Neural cell (in vitro differentiated cells): ENCODE measurements around the gene RPS5. TPM values are rescaled to one million over a fixed set of nuclear protein-coding genes. Genes with fewer than 3 reads are reported as not detected.

ENCODE experiments used
- H2AFZ ChIP-seq: fragments of 200-600, 300-800 bp; sonication (generic), shearing (Covaris generic); 2 replicates; pipeline ENCODE4 v1.6.0; 2014; ENCODE audit warnings: low read depth, mild to moderate bottlenecking, antibody characterized with exemption, low read length, moderate library complexity
- H3F3A ChIP-seq: fragments of 200-600 bp; shearing (Covaris generic); 2 replicates; pipeline ENCODE4 v1.6.1; 2016; ENCODE audit warnings: mild to moderate bottlenecking, moderate library complexity, mixed read lengths, antibody characterized with exemption, low read length; ENCODE audit not compliant: insufficient read depth, poor library complexity, severe bottlenecking
- H3K27ac ChIP-seq: fragments of 200-600, 300-800 bp; sonication (generic), shearing (Covaris generic); 2 replicates; pipeline ENCODE4 v1.5.1; 2014; ENCODE audit warnings: mild to moderate bottlenecking, low read length, moderate library complexity
- H3K27me3 ChIP-seq: fragments of 300-800, 200-600 bp; sonication (generic), shearing (Covaris generic); 2 replicates; pipeline ENCODE4 v1.6.0; 2014; ENCODE audit warnings: mild to moderate bottlenecking, low read depth, low read length, moderate library complexity; ENCODE audit not compliant: insufficient read depth
- H3K36me3 ChIP-seq: fragments of 300-800, 200-600 bp; sonication (generic), shearing (Covaris generic); 2 replicates; pipeline ENCODE4 v1.5.1; 2014; ENCODE audit warnings: mild to moderate bottlenecking, antibody characterized with exemption, low read length, moderate library complexity; ENCODE audit not compliant: insufficient read depth
- H3K4me2 ChIP-seq: fragments of 300-800, 200-600 bp; sonication (generic), shearing (Covaris generic); 2 replicates; pipeline ENCODE4 v1.6.0; 2014; ENCODE audit warnings: mild to moderate bottlenecking, low read length
- H3K4me3 ChIP-seq: fragments of 300-800, 200-600 bp; sonication (generic), shearing (Covaris generic); 2 replicates; pipeline ENCODE4 v1.5.1; 2014; ENCODE audit warnings: mild to moderate bottlenecking, low read length, moderate library complexity
- H3K79me2 ChIP-seq: fragments of 200-600 bp; shearing (Covaris generic); replicated peaks from 2 replicates; pipeline ENCODE4 v1.6.0; 2014; ENCODE audit warnings: mild to moderate bottlenecking, low read length, moderate library complexity; ENCODE audit not compliant: insufficient read depth
- H3K9ac ChIP-seq: fragments of 300-800, 200-600 bp; sonication (generic), shearing (Covaris generic); 2 replicates; pipeline ENCODE4 v1.6.1; 2016; ENCODE audit warnings: mild to moderate bottlenecking, low read length, mixed read lengths
- H3K9me2 ChIP-seq: fragments of 200-600 bp; shearing (Covaris generic); 2 replicates; pipeline ENCODE4 v1.6.1; 2016; ENCODE audit warnings: mild to moderate bottlenecking, low read length, mixed read lengths; ENCODE audit not compliant: insufficient read depth
- H3K9me3 ChIP-seq: fragments of 200-600, 300-800 bp; sonication (generic), shearing (Covaris generic); 2 replicates; pipeline ENCODE4 v1.6.1; 2016; ENCODE audit warnings: mild to moderate bottlenecking, mixed run types, low read length, moderate library complexity, mixed read lengths
- H4K20me1 ChIP-seq: fragments of 200-600 bp; shearing (Covaris generic); 2 replicates; pipeline ENCODE4 v1.6.1; 2016; ENCODE audit warnings: mild to moderate bottlenecking, mixed run types; ENCODE audit not compliant: insufficient read depth
- EP300 ChIP-seq: fragments of 450-650 bp; conservative IDR thresholded peaks from 2 replicates; pipeline ENCODE4 v1.6.1; 2014; ENCODE audit warnings: antibody characterized with exemption, mild to moderate bottlenecking, moderate library complexity; ENCODE audit not compliant: poor library complexity, severe bottlenecking
- EZH2 ChIP-seq: fragments of 200-600, 300-800 bp; shearing (Covaris generic), sonication (generic); IDR thresholded peaks from 2 replicates; pipeline ENCODE4 v1.6.1; 2014; ENCODE audit warnings: antibody characterized with exemption, low read length, borderline replicate concordance, mild to moderate bottlenecking; ENCODE audit not compliant: insufficient read depth, poor library complexity, severe bottlenecking
- MXI1 ChIP-seq: fragments of 450-650 bp; conservative IDR thresholded peaks from 2 replicates; pipeline ENCODE4 v1.6.1; 2014; ENCODE audit warnings: antibody characterized with exemption, mild to moderate bottlenecking; ENCODE audit not compliant: poor library complexity, severe bottlenecking
- POLR2AphosphoS5 ChIP-seq: IDR thresholded peaks from 2 replicates; pipeline ENCODE4 v1.6.1; 2012
- RAD21 ChIP-seq: fragments of 450-650 bp; conservative IDR thresholded peaks from 2 replicates; pipeline ENCODE4 v1.6.1; 2014; ENCODE audit warnings: antibody characterized with exemption, mild to moderate bottlenecking, moderate library complexity
- SMC3 ChIP-seq: fragments of 450-650 bp; conservative IDR thresholded peaks from 2 replicates; pipeline ENCODE4 v1.6.1; 2014; ENCODE audit warnings: antibody characterized with exemption, mild to moderate bottlenecking, moderate library complexity; ENCODE audit not compliant: poor library complexity
- TAF1 ChIP-seq: IDR thresholded peaks from 2 replicates; pipeline ENCODE4 v1.6.1; 2012; ENCODE audit warnings: low read depth
- polyA plus RNA-seq: library from polyadenylated mRNA; depleted of rRNA; stranded (reverse); fragments of >200 nt; gene quantifications from 2 replicates; pipeline ENCODE4 v1.2.3, GENCODE V29; 2014
- TF ChIP-seq, protein P1 (sequence below): IDR thresholded peaks from 2 replicates; pipeline ENCODE4 v1.6.1; 2012; ENCODE audit warnings: borderline replicate concordance
- TF ChIP-seq, protein P2 (sequence below): fragments of 450-650 bp; IDR thresholded peaks from 2 replicates; pipeline ENCODE4 v1.5.1; 2014; ENCODE audit warnings: antibody characterized with exemption, mild to moderate bottlenecking, moderate library complexity; ENCODE audit not compliant: poor library complexity, severe bottlenecking

Gene RPS5
- polyA plus RNA-seq, 1 donor from 2014 or later: 1,514 TPM

DNA sequence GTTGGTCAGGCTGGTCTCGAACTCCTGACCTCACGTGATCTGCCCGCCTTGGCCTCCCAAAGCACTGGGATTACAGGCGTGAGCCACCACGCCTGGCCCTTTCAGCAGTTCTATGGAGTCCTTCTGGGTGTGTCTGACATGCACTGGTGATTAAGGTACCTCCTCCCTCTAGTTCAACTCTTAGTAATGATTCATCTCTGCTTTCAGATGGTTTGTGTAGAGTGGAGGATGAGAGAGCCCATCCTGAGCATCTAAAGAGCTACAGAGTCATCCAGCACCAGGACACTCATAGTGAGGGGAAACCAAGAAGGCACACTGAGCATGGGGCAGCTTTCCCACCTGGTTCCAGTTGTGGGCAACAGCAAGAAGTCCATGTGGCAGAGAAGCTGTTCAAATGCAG is 29.5 kb downstream of the RPS5 start:
- Histone ChIP-seq H3K79me2 (no peaks in the 10 kb centered on the region), H3K27me3 (no peaks in the 10 kb centered on the region), H3K27ac (no peak overlapping the region), H3K4me3 (no peak overlapping the region), H3K9me3 (no peaks in the 10 kb centered on the region), H2AFZ (no peak overlapping the region), H3K4me2 (no peak overlapping the region), H3K9me2 (no peaks in the 10 kb centered on the region), H3K9ac (no peak overlapping the region), H3K36me3 (peaks cover 4% of the 10 kb centered on the region), H4K20me1 (no peaks in the 10 kb centered on the region), H3F3A (no peaks in the 10 kb centered on the region)
- TF ChIP-seq, protein P1, sequence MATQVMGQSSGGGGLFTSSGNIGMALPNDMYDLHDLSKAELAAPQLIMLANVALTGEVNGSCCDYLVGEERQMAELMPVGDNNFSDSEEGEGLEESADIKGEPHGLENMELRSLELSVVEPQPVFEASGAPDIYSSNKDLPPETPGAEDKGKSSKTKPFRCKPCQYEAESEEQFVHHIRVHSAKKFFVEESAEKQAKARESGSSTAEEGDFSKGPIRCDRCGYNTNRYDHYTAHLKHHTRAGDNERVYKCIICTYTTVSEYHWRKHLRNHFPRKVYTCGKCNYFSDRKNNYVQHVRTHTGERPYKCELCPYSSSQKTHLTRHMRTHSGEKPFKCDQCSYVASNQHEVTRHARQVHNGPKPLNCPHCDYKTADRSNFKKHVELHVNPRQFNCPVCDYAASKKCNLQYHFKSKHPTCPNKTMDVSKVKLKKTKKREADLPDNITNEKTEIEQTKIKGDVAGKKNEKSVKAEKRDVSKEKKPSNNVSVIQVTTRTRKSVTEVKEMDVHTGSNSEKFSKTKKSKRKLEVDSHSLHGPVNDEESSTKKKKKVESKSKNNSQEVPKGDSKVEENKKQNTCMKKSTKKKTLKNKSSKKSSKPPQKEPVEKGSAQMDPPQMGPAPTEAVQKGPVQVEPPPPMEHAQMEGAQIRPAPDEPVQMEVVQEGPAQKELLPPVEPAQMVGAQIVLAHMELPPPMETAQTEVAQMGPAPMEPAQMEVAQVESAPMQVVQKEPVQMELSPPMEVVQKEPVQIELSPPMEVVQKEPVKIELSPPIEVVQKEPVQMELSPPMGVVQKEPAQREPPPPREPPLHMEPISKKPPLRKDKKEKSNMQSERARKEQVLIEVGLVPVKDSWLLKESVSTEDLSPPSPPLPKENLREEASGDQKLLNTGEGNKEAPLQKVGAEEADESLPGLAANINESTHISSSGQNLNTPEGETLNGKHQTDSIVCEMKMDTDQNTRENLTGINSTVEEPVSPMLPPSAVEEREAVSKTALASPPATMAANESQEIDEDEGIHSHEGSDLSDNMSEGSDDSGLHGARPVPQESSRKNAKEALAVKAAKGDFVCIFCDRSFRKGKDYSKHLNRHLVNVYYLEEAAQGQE: no peak
- no peak for TF ChIP-seq EZH2
- TF ChIP-seq MXI1: no peak
- TF ChIP-seq POLR2AphosphoS5: no peak
- TF ChIP-seq, protein P2, sequence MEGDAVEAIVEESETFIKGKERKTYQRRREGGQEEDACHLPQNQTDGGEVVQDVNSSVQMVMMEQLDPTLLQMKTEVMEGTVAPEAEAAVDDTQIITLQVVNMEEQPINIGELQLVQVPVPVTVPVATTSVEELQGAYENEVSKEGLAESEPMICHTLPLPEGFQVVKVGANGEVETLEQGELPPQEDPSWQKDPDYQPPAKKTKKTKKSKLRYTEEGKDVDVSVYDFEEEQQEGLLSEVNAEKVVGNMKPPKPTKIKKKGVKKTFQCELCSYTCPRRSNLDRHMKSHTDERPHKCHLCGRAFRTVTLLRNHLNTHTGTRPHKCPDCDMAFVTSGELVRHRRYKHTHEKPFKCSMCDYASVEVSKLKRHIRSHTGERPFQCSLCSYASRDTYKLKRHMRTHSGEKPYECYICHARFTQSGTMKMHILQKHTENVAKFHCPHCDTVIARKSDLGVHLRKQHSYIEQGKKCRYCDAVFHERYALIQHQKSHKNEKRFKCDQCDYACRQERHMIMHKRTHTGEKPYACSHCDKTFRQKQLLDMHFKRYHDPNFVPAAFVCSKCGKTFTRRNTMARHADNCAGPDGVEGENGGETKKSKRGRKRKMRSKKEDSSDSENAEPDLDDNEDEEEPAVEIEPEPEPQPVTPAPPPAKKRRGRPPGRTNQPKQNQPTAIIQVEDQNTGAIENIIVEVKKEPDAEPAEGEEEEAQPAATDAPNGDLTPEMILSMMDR: no peak
- TF ChIP-seq TAF1: no peak
- TF ChIP-seq SMC3: no peak
- TF ChIP-seq EP300: no peak
- no peak for TF ChIP-seq RAD21

DNA sequence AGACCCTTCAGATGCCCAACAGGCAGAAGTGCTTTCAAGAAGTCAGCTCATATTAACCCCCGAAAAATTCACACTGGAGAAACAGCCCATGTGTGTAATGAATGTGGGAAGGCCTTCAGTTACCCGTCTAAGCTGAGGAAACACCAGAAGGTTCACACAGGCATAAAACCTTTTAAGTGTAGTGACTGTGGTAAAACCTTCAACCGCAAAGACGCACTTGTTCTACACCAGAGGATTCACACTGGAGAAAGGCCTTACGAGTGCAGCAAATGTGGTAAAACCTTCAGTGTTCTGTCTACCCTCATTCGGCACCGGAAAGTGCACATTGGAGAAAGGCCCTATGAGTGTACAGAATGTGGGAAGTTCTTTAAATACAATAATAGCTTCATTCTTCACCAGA is 30.0 kb downstream of the RPS5 start:
- no peak overlapping the region for H3K9ac ChIP-seq
- no peaks in the 10 kb centered on the region for H3F3A ChIP-seq
- no peak overlapping the region for H3K27ac ChIP-seq
- peaks cover 4% of the 10 kb centered on the region for H3K36me3 ChIP-seq
- no peak overlapping the region for H3K4me3 ChIP-seq
- H3K79me2 ChIP-seq: no peaks in the 10 kb centered on the region
- H3K4me2 ChIP-seq: no peak overlapping the region
- no peaks in the 10 kb centered on the region for H3K27me3 ChIP-seq
- H4K20me1 ChIP-seq: no peaks in the 10 kb centered on the region
- no peaks in the 10 kb centered on the region for H3K9me2 ChIP-seq
- TF ChIP-seq RAD21 (no peak), EP300 (no peak), TAF1 (no peak), POLR2AphosphoS5 (no peak), EZH2 (no peak), MXI1 (no peak), SMC3 (no peak)
- TF ChIP-seq, protein P1: no peak
- TF ChIP-seq, protein P2: no peak
- no peak overlapping the region for H2AFZ ChIP-seq
- H3K9me3 ChIP-seq: no peaks in the 10 kb centered on the region
